HL-60 (cell line): ENCODE data around the gene CBLB.
A peak's percentile ranks its signal among the peaks of the same experiment; 100 is the strongest.

Experiments
- DNase-seq, 2 experiments: peaks; one replicate each; pipeline ENCODE4 v3.0.0-alpha.2; 2010 to 2020; ENCODE audit warnings: low read depth in 1 of 2, low spot score in 1 of 2
- H3K27ac ChIP-seq: fragments of 250-450 bp; sonication (Bioruptor Pico); replicated peaks from 2 replicates; pipeline ENCODE4 v1.5.1; 2020; ENCODE audit warnings: mild to moderate bottlenecking, moderate library complexity
- H3K27me3 ChIP-seq: fragments of 250-450 bp; sonication (Bioruptor Pico); 2 replicates; pipeline ENCODE4 v1.5.1; 2021; ENCODE audit warnings: mild to moderate bottlenecking, moderate library complexity; ENCODE audit not compliant: insufficient read depth, poor library complexity, severe bottlenecking
- H3K4me3 ChIP-seq: replicated peaks from 2 replicates; pipeline ENCODE4 v1.5.1; 2011; ENCODE audit warnings: mild to moderate bottlenecking, control low read depth, low read length; ENCODE audit not compliant: insufficient read depth
- CTCF ChIP-seq: IDR thresholded peaks from one replicate; pipeline ENCODE4 v1.5.1; 2011; ENCODE audit warnings: low read length, control low read depth, inconsistent platforms; ENCODE audit not compliant: insufficient read depth
- GABPA ChIP-seq: IDR thresholded peaks from 2 replicates; pipeline ENCODE4 v1.6.1; 2012; ENCODE audit warnings: low read depth
- POLR2AphosphoS5 ChIP-seq: IDR thresholded peaks from 2 replicates; pipeline ENCODE4 v1.6.1; 2012; ENCODE audit warnings: low read depth
- REST ChIP-seq: IDR thresholded peaks from 2 replicates; pipeline ENCODE4 v1.6.1; 2012; ENCODE audit warnings: low read depth; ENCODE audit not compliant: insufficient replicate concordance
- SPI1 ChIP-seq: IDR thresholded peaks from 2 replicates; pipeline ENCODE4 v1.6.1; 2012; ENCODE audit warnings: low read depth, mild to moderate bottlenecking, borderline replicate concordance

The CBLB gene

GRCh38 chr3:105878061-105878460, 9.2 kb upstream of the CBLB start:
- Histone ChIP-seq H3K27me3 (no peaks in the 10 kb centered on the region), H3K4me3 (no peak overlapping the region), H3K27ac (no peak overlapping the region)
- DNase-seq = no peak
- TF ChIP-seq SPI1 (no peak), POLR2AphosphoS5 (no peak), GABPA (no peak), REST (no peak), CTCF (no peak)

GRCh38 chr3:105877336-105877910, 8.6 kb upstream of the CBLB start:
- H3K27me3 ChIP-seq = no peaks in the 10 kb centered on the region
- no peak overlapping the region for H3K4me3 ChIP-seq
- TF ChIP-seq SPI1 (peak; percentile 54; the same call in 1 of the 2 replicates), GABPA (no peak)
- peak overlapping the region; percentile 28 for H3K27ac ChIP-seq
- DNase-seq = no peak

GRCh38 chr3:105876780-105877327, 8.0 kb upstream of the CBLB start:
- H3K27ac ChIP-seq = peak overlapping the region; percentile 28; the same call in 1 of the 2 replicates
- no peaks in the 10 kb centered on the region for H3K27me3 ChIP-seq
- TF ChIP-seq SPI1 (peak; percentile 39; the same call in 1 of the 2 replicates), POLR2AphosphoS5 (no peak), GABPA (no peak)
- H3K4me3 ChIP-seq = no peak overlapping the region
- no peak for DNase-seq

- peak overlapping the region; percentile 99 for H3K4me3 ChIP-seq
- TF ChIP-seq CTCF (no peak), GABPA (no peak), POLR2AphosphoS5 (no peak), REST (no peak), SPI1 (no peak)
- peak overlapping the region; percentile 69 for H3K27ac ChIP-seq
- no peaks in the 10 kb centered on the region for H3K27me3 ChIP-seq
- DNase-seq = no peak
Observed at GRCh38 chr3:105869861-105870755, 1.3 kb upstream of the CBLB start.
